NCI-H446 treated with DMSO at 0.1 percent for 48 hours (cell line): ENCODE results near the gene SCART1.
"Not testable (repeated sequence)": the region's sequence is repeated elsewhere in the genome, so short reads cannot be mapped to it uniquely, and the experiment has no call there.

ENCODE experiments used
- DNase-seq: peaks from one replicate; lab custom pipeline; 2025; lab: John Stamatoyannopoulos, UW

SCART1 gene

GRCh38 chr10:133474027-133474426 lies 20.3 kb downstream of the SCART1 start:
- DNase-seq = no peak

DNA sequence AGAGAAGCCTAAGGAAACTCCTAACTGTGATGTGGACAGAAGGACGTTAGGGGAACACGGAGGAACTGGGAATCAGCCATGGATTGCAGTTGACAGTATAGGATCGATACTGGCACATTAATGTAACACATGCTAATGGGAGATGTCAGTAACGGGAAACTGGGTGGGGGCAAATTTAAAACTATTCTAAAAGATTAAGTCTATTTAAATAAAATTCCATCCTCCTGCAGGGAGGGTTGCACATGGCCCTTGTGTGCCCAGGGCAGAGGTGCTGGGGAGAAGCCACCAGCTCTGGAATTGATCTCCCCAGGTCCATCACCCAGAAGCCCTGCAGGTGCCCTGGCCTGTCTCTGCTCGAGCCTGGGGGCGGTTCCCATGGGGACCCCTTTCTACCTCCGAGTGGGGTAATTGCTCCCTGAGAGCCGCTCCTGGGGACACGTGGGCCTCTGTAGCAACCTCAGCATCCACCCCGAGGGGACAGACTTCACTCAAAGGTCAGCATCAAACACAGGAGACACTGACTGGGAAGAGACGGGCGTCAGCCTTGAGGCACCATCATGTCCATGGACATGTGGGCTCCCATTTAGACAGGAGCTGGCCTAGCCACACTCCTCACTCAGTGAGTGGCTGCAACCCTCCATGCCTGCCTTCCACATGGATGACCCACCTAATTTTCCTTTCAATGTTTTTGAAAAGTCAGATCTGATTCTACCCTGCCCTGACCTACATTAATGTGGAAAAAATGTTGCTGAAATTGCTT lies 21.1 kb downstream of the SCART1 start:
- no peak for DNase-seq

DNA sequence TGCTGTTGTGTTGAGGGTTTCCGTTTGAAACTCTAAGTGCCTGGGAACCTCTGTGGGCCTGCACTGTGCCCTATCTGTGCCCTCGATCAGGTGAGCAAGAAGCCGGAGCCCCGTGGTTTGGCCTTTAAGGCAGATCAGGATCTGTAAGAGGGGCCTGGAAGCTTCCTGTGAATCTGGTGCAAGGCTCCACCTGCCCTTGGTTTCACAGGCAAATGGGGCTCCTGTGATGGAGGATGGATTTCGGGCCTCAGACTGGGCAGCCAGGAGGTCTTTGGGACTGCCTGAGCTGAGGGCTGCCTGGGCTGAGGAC lies 21.6 kb downstream of the SCART1 start:
- DNase-seq = no peak

GRCh38 chr10:133475821-133476640 lies 22.3 kb downstream of the SCART1 start:
- no peak for DNase-seq

- DNase-seq = no peak
These were observed 22.9 kb downstream of the SCART1 start for GRCh38 chr10:133476641-133476990.

- no peak for DNase-seq
These were observed 27.4 kb downstream of the SCART1 start for GRCh38 chr10:133481086-133481643.

DNA sequence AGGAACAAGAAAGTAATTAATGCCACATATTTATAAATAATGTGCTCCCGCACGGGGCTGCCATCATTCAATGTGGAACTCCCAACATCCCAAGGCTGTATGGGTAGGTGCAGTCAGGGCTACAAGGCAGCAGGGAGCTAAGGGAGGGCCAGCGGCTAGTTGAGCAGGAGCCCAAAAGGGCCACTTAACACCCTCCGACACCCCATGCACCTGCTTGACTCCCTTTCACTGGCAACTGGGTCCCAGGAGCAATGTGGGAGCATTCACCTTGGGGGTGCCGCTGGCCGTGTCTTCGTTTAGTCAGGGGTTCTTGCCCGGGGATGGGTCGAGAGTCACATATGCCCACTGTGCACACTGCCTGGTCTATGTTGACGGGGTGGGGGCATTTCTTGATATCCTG lies 27.9 kb downstream of the SCART1 start:
- no peak for DNase-seq

GRCh38 chr10:133484818-133485217 lies 31.1 kb downstream of the SCART1 start:
- no peak for DNase-seq

DNA sequence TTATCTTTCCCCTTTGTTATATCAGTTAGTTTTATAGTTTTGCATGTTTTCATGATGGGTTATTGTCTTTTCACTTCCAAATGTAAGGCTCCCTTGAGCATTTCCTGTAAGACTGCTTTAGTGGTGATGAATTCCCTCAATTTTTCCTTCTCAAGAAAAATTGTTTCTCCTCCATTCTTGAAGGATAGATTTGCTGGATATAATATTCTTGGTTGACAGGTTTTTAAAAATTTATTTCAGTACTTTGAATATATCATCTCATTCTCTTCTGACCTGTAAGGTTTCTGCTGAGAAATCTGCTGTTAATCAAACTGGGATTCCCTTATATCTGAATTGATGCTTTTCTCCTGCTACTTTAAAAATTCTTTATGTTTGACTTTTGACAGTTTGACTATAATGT lies 33.3 kb downstream of the SCART1 start:
- no peak for DNase-seq

DNA sequence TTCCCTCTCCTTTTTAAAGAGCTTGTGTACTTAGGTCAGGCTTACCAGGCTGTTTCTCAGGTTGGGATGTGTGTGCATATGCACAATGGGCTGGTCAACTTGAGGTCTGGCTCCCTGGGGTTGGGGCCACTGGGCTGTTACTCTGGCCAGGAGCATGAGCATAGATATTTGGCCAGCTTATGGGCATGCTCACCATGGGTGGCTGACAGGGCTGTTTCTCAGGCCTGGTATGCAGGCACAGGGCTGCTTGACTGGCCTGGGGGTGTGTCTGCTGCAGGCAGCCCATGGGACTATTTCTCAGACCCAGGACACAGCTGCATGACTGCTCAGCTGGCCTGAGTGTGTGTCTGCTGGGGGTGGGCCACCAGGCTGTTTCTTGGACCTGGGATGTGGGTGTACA lies 34.6 kb downstream of the SCART1 start:
- DNase-seq = no peak

DNA sequence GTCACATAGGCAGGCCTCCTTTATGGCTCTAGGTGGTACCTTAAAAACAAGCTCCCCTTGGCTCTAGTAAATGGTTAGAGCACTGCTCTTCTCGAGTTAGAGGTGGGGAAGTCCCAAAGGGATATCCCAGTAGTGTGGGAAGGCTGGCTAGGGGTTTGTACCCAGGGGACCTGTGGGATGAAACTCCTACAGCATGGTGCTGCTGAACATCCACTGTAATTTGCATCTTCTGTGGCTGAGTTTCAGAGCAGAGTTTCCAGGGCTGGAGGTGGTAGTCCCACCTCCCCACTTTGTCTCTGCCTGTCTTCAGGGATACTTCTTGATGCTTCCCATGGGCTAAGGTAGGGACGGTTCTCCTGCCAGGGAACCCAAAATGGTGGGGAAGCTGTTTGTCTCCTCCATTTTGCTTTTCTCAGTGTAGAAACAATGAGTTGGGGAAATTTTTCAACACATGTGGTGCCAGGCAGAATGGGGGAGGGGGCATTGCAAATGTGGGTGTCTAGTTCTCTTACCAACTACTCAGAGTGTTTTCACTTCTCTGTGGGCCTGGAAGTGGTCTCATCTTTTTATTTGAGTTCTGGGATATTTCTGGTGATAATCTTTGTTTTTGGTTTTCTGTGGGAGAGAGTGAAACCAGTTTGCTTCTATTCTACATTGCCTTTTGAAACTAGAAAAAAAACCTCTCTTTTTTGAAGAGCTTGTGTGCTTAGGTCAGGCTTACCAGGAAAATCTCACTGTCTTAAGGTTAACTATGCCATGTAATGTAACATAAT lies 36.3 kb downstream of the SCART1 start:
- no peak for DNase-seq

GRCh38 chr10:133493562-133493961 lies 39.8 kb downstream of the SCART1 start:
- not testable (repeated sequence) for DNase-seq

- DNase-seq = not testable (repeated sequence)
These were observed 43.6 kb downstream of the SCART1 start for GRCh38 chr10:133497363-133497762.

- not testable (repeated sequence) for DNase-seq
These were observed 45.4 kb downstream of the SCART1 start for GRCh38 chr10:133499176-133499575.

DNA sequence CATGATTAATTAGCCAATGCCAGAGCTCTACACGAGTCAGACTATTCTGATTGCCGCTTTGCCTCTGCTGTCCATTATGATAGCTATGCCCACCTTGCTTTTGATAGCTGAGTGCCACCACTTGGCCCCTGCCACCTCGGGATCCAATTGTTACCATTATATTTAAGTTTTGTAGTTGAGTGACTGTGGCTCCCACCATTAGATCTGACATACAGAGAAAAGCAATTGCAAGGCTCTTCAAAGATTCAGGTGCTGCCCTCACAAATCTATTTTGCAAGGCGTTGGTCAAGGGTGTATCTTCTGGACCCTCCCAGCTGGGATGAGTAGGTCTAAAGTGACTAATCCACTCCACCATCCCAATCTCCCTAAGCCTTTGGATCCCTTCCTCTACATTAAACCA lies 47.2 kb downstream of the SCART1 start:
- not testable (repeated sequence) for DNase-seq

GRCh38 chr10:133509700-133510099 lies 56.0 kb downstream of the SCART1 start:
- no peak for DNase-seq

DNA sequence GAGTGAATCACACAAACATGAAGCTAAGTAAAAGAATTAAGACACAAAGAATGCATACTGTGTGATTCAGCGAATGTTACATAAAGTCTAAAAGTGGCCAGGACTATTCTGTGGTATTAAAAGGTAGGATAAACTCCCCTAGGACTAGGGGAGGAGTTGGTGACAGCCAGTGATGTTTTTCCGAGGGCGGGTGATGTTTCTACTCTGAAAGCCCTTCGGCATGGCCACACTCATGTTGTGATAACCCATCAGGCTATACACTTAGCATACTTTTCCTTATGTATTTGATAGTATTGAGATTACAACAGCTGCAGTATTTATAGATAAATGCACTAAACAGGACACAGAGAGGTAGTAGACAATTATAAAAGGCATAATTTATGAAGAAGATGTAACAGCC lies 57.7 kb downstream of the SCART1 start:
- DNase-seq = no peak

- no peak for DNase-seq
These were observed 58.3 kb downstream of the SCART1 start for GRCh38 chr10:133511907-133512528.

- DNase-seq = no peak
These were observed 61.7 kb downstream of the SCART1 start for GRCh38 chr10:133515471-133515870.

- no peak for DNase-seq
These were observed 62.3 kb downstream of the SCART1 start for GRCh38 chr10:133516057-133516456.

GRCh38 chr10:133518517-133518916 lies 64.8 kb downstream of the SCART1 start:
- DNase-seq = not testable (repeated sequence)
